WTC11 (cell line): ENCODE measurements around the gene LTA4H. TPM values are rescaled to one million over a fixed set of nuclear protein-coding genes. Genes with fewer than 3 reads are reported as not detected.

Experiments
- ATAC-seq: fragments of 200-7000 bp; cut with Tn5 transposase; 2 replicates; pipeline ENCODE4 v1.10.0; 2021; ENCODE audit warnings: mild to moderate bottlenecking, moderate library complexity
- CTCF ChIA-PET: fragments of 300-600 bp; sonication (Branson Sonifier 250); formaldehyde crosslinking; loops from one replicate; lab custom pipeline; 2021; ENCODE audit warnings: antibody characterized with exemption; lab: Charles Lee
- POLR2A ChIA-PET: fragments of 350-600 bp; sonication (Branson Sonifier 250); formaldehyde crosslinking; loops from one replicate; lab custom pipeline; 2021; ENCODE audit warnings: antibody characterized with exemption; lab: Charles Lee
- DNase-seq: peaks from one replicate; pipeline ENCODE4 v3.0.0; 2021; ENCODE audit warnings: low spot score
- H3K27ac Mint-ChIP-seq: 2 replicates; pipeline ENCODE4 v1.8.0; 2021; ENCODE audit warnings: mixed read lengths
- H3K27me3 Mint-ChIP-seq: 2 replicates; pipeline ENCODE4 v1.8.0; 2021; ENCODE audit warnings: low read depth, mild to moderate bottlenecking, moderate library complexity, mixed read lengths
- H3K36me3 Mint-ChIP-seq: 2 replicates; pipeline ENCODE4 v1.8.0; 2021; ENCODE audit warnings: mixed read lengths
- H3K4me1 Mint-ChIP-seq: 2 replicates; pipeline ENCODE4 v1.8.0; 2022; ENCODE audit warnings: mixed read lengths
- H3K4me3 Mint-ChIP-seq: 2 replicates; pipeline ENCODE4 v1.8.0; 2021; ENCODE audit warnings: mild to moderate bottlenecking, moderate library complexity, mixed read lengths
- H3K9me3 Mint-ChIP-seq: 2 replicates; pipeline ENCODE4 v1.8.0; 2021; ENCODE audit warnings: mixed read lengths
- ARID4B ChIP-seq: sonication (generic); formaldehyde crosslinking; IDR thresholded peaks from 2 replicates; pipeline ENCODE4 v1.8.0; 2023; ENCODE audit warnings: missing genetic modification reagents, mild to moderate bottlenecking, borderline replicate concordance
- CTCF ChIP-seq: fragments of 200-600 bp; IDR thresholded peaks from 2 replicates; pipeline ENCODE4 v1.8.0; 2022; ENCODE audit warnings: antibody characterized with exemption
- E2F5 ChIP-seq: sonication (generic); formaldehyde crosslinking; IDR thresholded peaks from 2 replicates; pipeline ENCODE4 v1.8.1; 2022; ENCODE audit warnings: mild to moderate bottlenecking, moderate library complexity, missing genetic modification reagents
- ELF4 ChIP-seq: sonication (generic); formaldehyde crosslinking; IDR thresholded peaks from 2 replicates; pipeline ENCODE4 v1.8.1; 2022; ENCODE audit warnings: low read depth, mild to moderate bottlenecking, moderate library complexity, missing genetic modification reagents
- ERG ChIP-seq: fragments of 250-450 bp; sonication (Bioruptor Pico); IDR thresholded peaks from 2 replicates; pipeline ENCODE4 v1.8.0; 2021; ENCODE audit warnings: mild to moderate bottlenecking
- GABPB1 ChIP-seq: sonication (generic); formaldehyde crosslinking; IDR thresholded peaks from 2 replicates; pipeline ENCODE4 v1.8.1; 2023; ENCODE audit warnings: mild to moderate bottlenecking, missing genetic modification reagents
- HMGXB4 ChIP-seq: sonication (generic); formaldehyde crosslinking; IDR thresholded peaks from 2 replicates; pipeline ENCODE4 v1.8.1; 2023; ENCODE audit warnings: mild to moderate bottlenecking, moderate library complexity, missing genetic modification reagents
- IRF1 ChIP-seq: sonication (generic); formaldehyde crosslinking; IDR thresholded peaks from 2 replicates; pipeline ENCODE4 v1.8.0; 2023; ENCODE audit warnings: missing genetic modification reagents
- NFE2L1 ChIP-seq: sonication (generic); formaldehyde crosslinking; IDR thresholded peaks from 2 replicates; pipeline ENCODE4 v1.8.1; 2023; ENCODE audit warnings: missing genetic modification reagents
- ZNF512 ChIP-seq: sonication (generic); formaldehyde crosslinking; IDR thresholded peaks from 2 replicates; pipeline ENCODE4 v1.8.1; 2022; ENCODE audit warnings: missing genetic modification reagents, borderline replicate concordance
- total RNA-seq: library from RNA; stranded (reverse); gene quantifications from 3 replicates; pipeline ENCODE4 v1.2.3, GENCODE V29; 2021

The LTA4H gene
- total RNA-seq, 1 experiment from 2014 or later = 134 TPM

GRCh38 chr12:96061864-96062453, 26.6 kb upstream of the LTA4H start:
- DNase-seq = peak; percentile 78
- Mint-ChIP-seq H3K27me3 (no peaks in the 10 kb centered on the region; the same call in 1 of the 2 replicates), H3K27ac (no peak overlapping the region), H3K9me3 (peaks cover 5% of the 10 kb centered on the region), H3K4me3 (no peak overlapping the region), H3K36me3 (no peaks in the 10 kb centered on the region), H3K4me1 (peaks cover 11% of the 10 kb centered on the region)
- POLR2A ChIA-PET = no interaction called here
- ATAC-seq = peak; percentile 88
- CTCF ChIA-PET = interaction anchor here (0.9 to 2.7 kb wide), 4 partner anchors 71 to 455 kb away, joined by 3 to 22 read pairs (median 4); no protein-coding TSS in a partner anchor
- TF ChIP-seq CTCF (peak; percentile 71), ELF4 (CRISPR knock-in tag) (no peak)

- ATAC-seq = no peak
- no peak overlapping the region for H3K4me3 Mint-ChIP-seq
- TF ChIP-seq NFE2L1 (no peak), GABPB1 (CRISPR knock-in tag) (no peak), ZNF512 (CRISPR knock-in tag) (no peak), HMGXB4 (no peak), IRF1 (CRISPR knock-in tag) (no peak), ARID4B (CRISPR knock-in tag) (no peak), E2F5 (CRISPR knock-in tag) (no peak), ERG (CRISPR knock-in tag) (no peak)
- peaks cover 11% of the 10 kb centered on the region for H3K4me1 Mint-ChIP-seq
- POLR2A ChIA-PET = no interaction called here
- H3K9me3 Mint-ChIP-seq = peaks cover 10% of the 10 kb centered on the region
- H3K27me3 Mint-ChIP-seq = no peaks in the 10 kb centered on the region; the same call in 1 of the 2 replicates
- CTCF ChIA-PET = interaction anchor here (0.6 to 2.7 kb wide), 4 partner anchors 71 to 455 kb away, joined by 3 to 22 read pairs (median 4); no protein-coding TSS in a partner anchor
- no peaks in the 10 kb centered on the region for H3K36me3 Mint-ChIP-seq
- DNase-seq = no peak
- H3K27ac Mint-ChIP-seq = no peak overlapping the region
These were observed 25.9 kb upstream of the LTA4H start for GRCh38 chr12:96061323-96061722.
